H1 (cell line): ENCODE measurements around the gene HHAT. TPM values are rescaled to one million over a fixed set of nuclear protein-coding genes. Genes with fewer than 3 reads are reported as not detected.

ENCODE experiments used
- CTCF ChIA-PET: fragments of 300-600 bp; sonication (Branson Sonifier 250); formaldehyde crosslinking; loops from one replicate; lab custom pipeline; 2021; ENCODE audit not compliant: partially characterized antibody; lab: Charles Lee
- POLR2A ChIA-PET: fragments of 300-600 bp; sonication (Branson Sonifier 250); formaldehyde crosslinking; loops from one replicate; lab custom pipeline; 2021; ENCODE audit warnings: inconsistent platforms; ENCODE audit not compliant: partially characterized antibody; lab: Charles Lee
- DNase-seq, 2 experiments: peaks; one replicate each; pipeline versions ENCODE4 v3.0.0 to v3.0.0-alpha.2; 2010 to 2022; ENCODE audit warnings: low spot score in 2 of 2, low read depth in 1 of 2, mixed read lengths in 1 of 2
- FAIRE-seq: peaks from 2 replicates; lab custom pipeline; 2011; peaks lifted over from hg19 to GRCh38; lab: Jason Lieb, UNC
- H2AFZ ChIP-seq: 2 replicates; pipeline ENCODE4 v1.8.1; 2012; ENCODE audit warnings: low read length, inconsistent platforms
- H2AK5ac ChIP-seq: 2 replicates; pipeline ENCODE4 v1.6.1; 2013; ENCODE audit warnings: low read depth, low read length
- H2BK120ac ChIP-seq: replicated peaks from 2 replicates; pipeline ENCODE3; 2013; ENCODE audit warnings: low read depth, low read length, inconsistent platforms
- H2BK12ac ChIP-seq: 2 replicates; pipeline ENCODE4 v1.6.1; 2013; ENCODE audit warnings: low read depth, low read length
- H2BK15ac ChIP-seq: 2 replicates; pipeline ENCODE4 v1.6.1; 2013; ENCODE audit warnings: low read length
- H2BK20ac ChIP-seq: 2 replicates; pipeline ENCODE4 v1.6.1; 2013; ENCODE audit warnings: low read length
- H2BK5ac ChIP-seq: 2 replicates; pipeline ENCODE4 v1.6.1; 2013; ENCODE audit warnings: low read depth, low read length
- H3K14ac ChIP-seq: 2 replicates; pipeline ENCODE4 v1.6.1; 2013; ENCODE audit warnings: inconsistent platforms; ENCODE audit not compliant: insufficient read length
- H3K18ac ChIP-seq: 2 replicates; pipeline ENCODE4 v1.6.1; 2013; ENCODE audit warnings: low read length; ENCODE audit errors: extremely low read depth
- H3K23ac ChIP-seq: 2 replicates; pipeline ENCODE4 v1.6.1; 2013; ENCODE audit warnings: inconsistent platforms; ENCODE audit not compliant: insufficient read length
- H3K23me2 ChIP-seq: 2 replicates; pipeline ENCODE4 v1.6.1; 2013; ENCODE audit warnings: low read depth, low read length
- H3K27ac ChIP-seq: 2 replicates; pipeline ENCODE4 v1.6.1; 2011; ENCODE audit warnings: low read depth, low read length, inconsistent platforms
- H3K27me3 ChIP-seq, 4 experiments: replicated peaks in 1 of 4; 1 replicate in 1 of 4; 2 replicates in 3 of 4; pipeline versions ENCODE4 v1.6.1 to v1.8.1; 2011 to 2013; ENCODE audit warnings: low read length in 3 of 4, mild to moderate bottlenecking in 3 of 4, inconsistent platforms in 2 of 4, mixed read lengths in 2 of 4, moderate library complexity in 1 of 4; ENCODE audit not compliant: control insufficient read depth in 3 of 4, insufficient read depth in 3 of 4; ENCODE audit errors: extremely low read depth in 1 of 4
- H3K36me3 ChIP-seq, 4 experiments: 2 replicates each; pipeline versions ENCODE4 v1.6.1 to v1.8.1; 2011 to 2013; ENCODE audit warnings: mild to moderate bottlenecking in 4 of 4, low read length in 3 of 4, moderate library complexity in 2 of 4, control low read depth in 1 of 4, inconsistent platforms in 1 of 4; ENCODE audit not compliant: insufficient read depth in 4 of 4, control insufficient read depth in 2 of 4
- H3K4ac ChIP-seq: replicated peaks from 2 replicates; pipeline ENCODE3; 2013; ENCODE audit warnings: low read length, low read depth, mixed read lengths, inconsistent platforms; ENCODE audit not compliant: insufficient read length
- H3K4me1 ChIP-seq, 4 experiments: replicated peaks in 1 of 4; 1 replicate in 1 of 4; 2 replicates in 3 of 4; pipeline versions ENCODE4 v1.6.1 to v1.8.1; 2011 to 2013; ENCODE audit warnings: low read length in 3 of 4, inconsistent platforms in 2 of 4, mixed read lengths in 1 of 4; ENCODE audit not compliant: insufficient read depth in 4 of 4, control insufficient read depth in 3 of 4
- H3K4me2 ChIP-seq, 2 experiments: 2 replicates each; pipeline versions ENCODE4 v1.6.1 to v1.8.1; 2011 to 2013; ENCODE audit warnings: low read depth in 2 of 2, low read length in 2 of 2, control low read depth in 1 of 2, inconsistent platforms in 1 of 2, mild to moderate bottlenecking in 1 of 2; ENCODE audit not compliant: insufficient read depth in 1 of 2
- H3K4me3 ChIP-seq, 4 experiments: fragments of 200-600, 300-600 bp in 1 of 4; sonication (generic), shearing (Covaris generic), sonication (Bioruptor Twin) in 1 of 4; 2 replicates each; pipeline versions ENCODE4 v1.5.1 to v1.8.1; 2011 to 2016; ENCODE audit warnings: low read length in 4 of 4, low read depth in 3 of 4, control low read depth in 2 of 4, inconsistent platforms in 2 of 4, mild to moderate bottlenecking in 2 of 4, mixed read lengths in 1 of 4, moderate library complexity in 1 of 4; ENCODE audit not compliant: insufficient read depth in 2 of 4; ENCODE audit errors: extremely low read depth in 1 of 4
- H3K56ac ChIP-seq: replicated peaks from 2 replicates; pipeline ENCODE3; 2013; ENCODE audit warnings: low read depth, mild to moderate bottlenecking, mixed read lengths, low read length, inconsistent platforms; ENCODE audit not compliant: insufficient read length
- H3K79me1 ChIP-seq: 2 replicates; pipeline ENCODE4 v1.6.1; 2013; ENCODE audit warnings: low read depth, low read length, control low read depth
- H3K79me2 ChIP-seq, 2 experiments: 2 replicates each; pipeline versions ENCODE4 v1.6.1 to v1.8.1; 2012 to 2013; ENCODE audit warnings: low read length in 2 of 2, mild to moderate bottlenecking in 2 of 2, inconsistent platforms in 1 of 2; ENCODE audit not compliant: insufficient read depth in 2 of 2, control insufficient read depth in 1 of 2
- H3K9ac ChIP-seq, 4 experiments: replicated peaks in 1 of 4; 1 replicate in 1 of 4; 2 replicates in 3 of 4; pipeline versions ENCODE4 v1.6.1 to v1.8.1; 2011 to 2013; ENCODE audit warnings: low read depth in 3 of 4, low read length in 3 of 4, control low read depth in 2 of 4, mild to moderate bottlenecking in 2 of 4, moderate library complexity in 2 of 4, inconsistent platforms in 1 of 4; ENCODE audit errors: extremely low read depth in 1 of 4
- H3K9me3 ChIP-seq, 2 experiments: 2 replicates each; pipeline versions ENCODE4 v1.6.1 to v1.8.1; 2012 to 2013; ENCODE audit warnings: mild to moderate bottlenecking in 2 of 2, moderate library complexity in 2 of 2, control low read depth in 1 of 2, inconsistent platforms in 1 of 2, low read depth in 1 of 2, low read length in 1 of 2, mixed read lengths in 1 of 2; ENCODE audit not compliant: insufficient read depth in 2 of 2
- H4K20me1 ChIP-seq, 2 experiments: replicated peaks in 1 of 2; 2 replicates each; pipeline versions ENCODE3 to v1.8.1; 2011 to 2013; ENCODE audit warnings: inconsistent platforms in 2 of 2, low read length in 2 of 2, mild to moderate bottlenecking in 1 of 2; ENCODE audit not compliant: insufficient read depth in 2 of 2, control insufficient read depth in 1 of 2
- H4K5ac ChIP-seq: 2 replicates; pipeline ENCODE4 v1.6.1; 2013; ENCODE audit warnings: low read length, low read depth, mixed read lengths, inconsistent platforms; ENCODE audit not compliant: insufficient read length
- H4K8ac ChIP-seq: 2 replicates; pipeline ENCODE4 v1.8.0; 2013; ENCODE audit warnings: mild to moderate bottlenecking, moderate library complexity, low read length, inconsistent platforms; ENCODE audit not compliant: insufficient read depth; ENCODE audit errors: extremely low read depth
- H4K91ac ChIP-seq: replicated peaks from 2 replicates; pipeline ENCODE3; 2013; ENCODE audit warnings: low read length, mixed read lengths, inconsistent platforms; ENCODE audit not compliant: insufficient read length
- BCL11A ChIP-seq, 2 experiments: IDR thresholded peaks; one replicate each; pipeline ENCODE4 v1.6.1; 2011; ENCODE audit warnings: low read depth in 2 of 2, low read length in 2 of 2, mild to moderate bottlenecking in 2 of 2
- HDAC2 ChIP-seq, 2 experiments: fragments of 300-600 bp in 1 of 2; sonication (generic) in 1 of 2; IDR thresholded peaks; 2 replicates each; pipeline ENCODE4 v1.6.1; 2011 to 2012; ENCODE audit warnings: low read depth in 2 of 2, low read length in 2 of 2, mild to moderate bottlenecking in 2 of 2, moderate library complexity in 2 of 2, borderline replicate concordance in 1 of 2, inconsistent platforms in 1 of 2
- WGBS, 2 experiments: shearing (Covaris generic) in 1 of 2; methylation state at CpG; one replicate each; pipeline versions ENCODE4 v1.1.6 to v1.1.7; 2013 to 2015; ENCODE audit warnings: low lambda C conversion rate in 2 of 2, mixed read lengths in 2 of 2, inconsistent platforms in 1 of 2, low coverage in 1 of 2, missing lambda C conversion rate in 1 of 2; ENCODE audit not compliant: insufficient replicate concordance in 2 of 2, insufficient coverage in 1 of 2, insufficient read length in 1 of 2; ENCODE audit errors: extremely low coverage in 1 of 2, missing lambda C conversion rate in 1 of 2; 5-methylcytosine and 5-hydroxymethylcytosine counted together
- polyA plus RNA-seq, 7 experiments: library from polyadenylated mRNA; depleted of rRNA in 3 of 7; stranded (reverse) in 5 of 7; unstranded in 2 of 7; fragments of >200 nt in 5 of 7; fragments of 200-250 nt in 2 of 7; gene quantifications; 1 replicate in 5 of 7; 2 replicates in 1 of 7; 4 replicates in 1 of 7; pipeline versions ENCODE4 v1.2.1 to v1.2.3, GENCODE V29; 2011 to 2013; ENCODE audit warnings: missing spikeins in 2 of 7, mixed read lengths in 2 of 7
- total RNA-seq: library from RNA; stranded (reverse); fragmentation: NEBNext Ultra II Directional; extraction: Animal tissue kit (Norgen Biotek cat#: 25700); gene quantifications from 2 replicates; pipeline ENCODE4 v1.2.1, GENCODE V29; 2021

Gene HHAT
- total and polyA plus RNA-seq, 2 of the 8 experiments (the other 6 are each of a cell fraction or from before 2014, with no cell fraction given): 0.15 to 0.51 TPM

DNA sequence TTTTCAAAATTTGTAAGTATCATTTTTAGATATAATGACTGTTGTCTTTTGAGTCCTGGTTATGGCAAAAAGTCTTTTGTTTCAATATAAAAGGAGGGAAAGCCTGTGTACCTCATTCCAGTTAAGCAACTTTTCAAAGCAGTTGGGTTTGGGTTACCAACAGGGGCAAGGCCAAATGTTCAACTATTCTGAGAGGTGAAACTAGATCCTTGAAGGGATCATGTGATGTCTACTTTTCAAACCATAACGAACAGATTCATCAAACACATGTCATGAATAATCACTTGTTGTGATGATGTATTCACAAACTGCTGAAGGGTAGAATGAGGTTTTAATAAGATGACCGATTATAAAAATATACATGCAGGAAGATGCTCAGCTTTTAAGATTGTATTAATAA lies 171.3 kb downstream of the HHAT start:
- Histone ChIP-seq H2BK5ac (no peak overlapping the region), H3K27ac (no peak overlapping the region), H2BK12ac (no peak overlapping the region), H3K36me3 (no peaks in the 10 kb centered on the region), H3K79me1 (no peaks in the 10 kb centered on the region), H3K9me3 (no peaks in the 10 kb centered on the region), H4K5ac (no peak overlapping the region), H2BK120ac (no peak overlapping the region), H3K4ac (no peak overlapping the region), H3K27me3 (no peaks in the 10 kb centered on the region), H4K8ac (no peak overlapping the region), H3K4me3 (no peak overlapping the region), H3K23me2 (no peaks in the 10 kb centered on the region), H3K4me1 (no peaks in the 10 kb centered on the region), H3K23ac (no peak overlapping the region), H2AFZ (no peak overlapping the region), H4K20me1 (no peaks in the 10 kb centered on the region), H3K4me2 (no peak overlapping the region), H2BK15ac (no peak overlapping the region), H4K91ac (no peak overlapping the region), H3K18ac (no peak overlapping the region), H3K14ac (no peak overlapping the region), H3K56ac (no peak overlapping the region), H2BK20ac (no peak overlapping the region), H2AK5ac (no peak overlapping the region), H3K9ac (no peak overlapping the region), H3K79me2 (no peaks in the 10 kb centered on the region)
- 87% methylated on average over 2 of the region's 2 CpGs; no CpG with 5 or more reads in 1 of the 2 experiments for WGBS, 2 experiments
- ChIA-PET CTCF (interaction anchor here (0.6 to 1.2 kb wide), 2 partner anchors 13 to 840 kb away, joined by 3 to 4 read pairs; no protein-coding TSS in a partner anchor), POLR2A (interaction anchor here (1.5 kb wide), 1 partner anchor 126 kb away, joined by 4 read pairs; no protein-coding TSS in a partner anchor)
- FAIRE-seq: no peak
- DNase-seq: no peak
- TF ChIP-seq HDAC2 (IDR thresholded peaks at IDR 0.05; ENCODE audit: borderline replicate concordance in 1 of 2, low read depth in 2 of 2, low read length in 2 of 2): no peak
- TF ChIP-seq BCL11A (IDR thresholded peaks at IDR 0.05; ENCODE audit: low read depth in 2 of 2, low read length in 2 of 2): no peak
